SHP77 treated with DMSO at 0.1 percent for 48 hours (cell line): ENCODE measurements around the gene GTF2IRD1.
"Not testable (repeated sequence)": the region's sequence is repeated elsewhere in the genome, so short reads cannot be mapped to it uniquely, and the experiment has no call there.

Experiments used
- DNase-seq: peaks from one replicate; lab custom pipeline; 2025; lab: John Stamatoyannopoulos, UW

GTF2IRD1 gene

GRCh38 chr7:74604326-74605020 lies 150.8 kb downstream of the GTF2IRD1 start:
- no peak for DNase-seq

GRCh38 chr7:74606101-74606908 lies 152.6 kb downstream of the GTF2IRD1 start:
- no peak for DNase-seq

- no peak for DNase-seq
Observed at GRCh38 chr7:74606909-74607510, 153.3 kb downstream of the GTF2IRD1 start.

GRCh38 chr7:74612015-74612829 lies 158.5 kb downstream of the GTF2IRD1 start:
- DNase-seq, result no peak

GRCh38 chr7:74615933-74616780 lies 162.5 kb downstream of the GTF2IRD1 start:
- no peak for DNase-seq

GRCh38 chr7:74617180-74617744 lies 163.6 kb downstream of the GTF2IRD1 start:
- no peak for DNase-seq

GRCh38 chr7:74619235-74619860 lies 165.6 kb downstream of the GTF2IRD1 start:
- DNase-seq, result no peak

GRCh38 chr7:74622228-74622749 lies 168.6 kb downstream of the GTF2IRD1 start:
- DNase-seq, result no peak

- DNase-seq, result no peak
Observed at GRCh38 chr7:74623135-74623534, 169.4 kb downstream of the GTF2IRD1 start.

- no peak for DNase-seq
Observed at GRCh38 chr7:74625446-74625845, 171.7 kb downstream of the GTF2IRD1 start.

GRCh38 chr7:74627661-74628411 lies 174.1 kb downstream of the GTF2IRD1 start:
- DNase-seq, result no peak

- no peak for DNase-seq
Observed at GRCh38 chr7:74632505-74632904, 178.8 kb downstream of the GTF2IRD1 start.

- DNase-seq, result no peak
Observed at GRCh38 chr7:74633451-74633921, 179.8 kb downstream of the GTF2IRD1 start.

GRCh38 chr7:74637745-74638144 lies 184.0 kb downstream of the GTF2IRD1 start:
- no peak for DNase-seq

GRCh38 chr7:74650055-74650454 lies 196.3 kb downstream of the GTF2IRD1 start:
- DNase-seq, result not testable (repeated sequence)

GRCh38 chr7:74650493-74651132 lies 196.9 kb downstream of the GTF2IRD1 start:
- not testable (repeated sequence) for DNase-seq

- not testable (repeated sequence) for DNase-seq
Observed at GRCh38 chr7:74651133-74651504, 197.4 kb downstream of the GTF2IRD1 start.
